Activated CD8-positive, alpha-beta T cell treated with anti-CD3 and anti-CD28 coated beads for 36 hours (primary cell): ENCODE results near the gene TAF4. TPM values are rescaled to one million over a fixed set of nuclear protein-coding genes. Genes with fewer than 3 reads are reported as not detected.

ENCODE experiments used
- ATAC-seq: fragments of 200-7000 bp; cut with Tn5 transposase; one replicate; pipeline ENCODE4 v1.10.0; 2021; ENCODE audit warnings: mild to moderate bottlenecking, moderate library complexity
- CTCF ChIA-PET: fragments of 350-600 bp; sonication (Branson Sonifier 250); formaldehyde crosslinking; loops from one replicate; lab custom pipeline; 2021; ENCODE audit warnings: antibody characterized with exemption; lab: Charles Lee
- POLR2A ChIA-PET: fragments of 350-600 bp; sonication (Branson Sonifier 250); formaldehyde crosslinking; loops from one replicate; lab custom pipeline; 2021; ENCODE audit warnings: antibody characterized with exemption; lab: Charles Lee
- DNase-seq: peaks from one replicate; pipeline ENCODE4 v3.0.0-alpha.2; 2020
- H3K27ac Mint-ChIP-seq: one replicate; pipeline ENCODE4 v1.8.0; 2021; ENCODE audit warnings: mild to moderate bottlenecking, mixed read lengths
- H3K27me3 Mint-ChIP-seq: one replicate; pipeline ENCODE4 v1.8.0; 2021; ENCODE audit warnings: mixed read lengths
- H3K36me3 Mint-ChIP-seq: one replicate; pipeline ENCODE4 v1.8.0; 2021; ENCODE audit warnings: low read depth, mixed read lengths
- H3K4me1 Mint-ChIP-seq: one replicate; pipeline ENCODE4 v1.8.0; 2021; ENCODE audit warnings: low read depth, mixed read lengths
- H3K4me3 Mint-ChIP-seq: one replicate; pipeline ENCODE4 v1.8.0; 2021; ENCODE audit warnings: mild to moderate bottlenecking, moderate library complexity, mixed read lengths
- H3K9me3 Mint-ChIP-seq: one replicate; pipeline ENCODE4 v1.8.0; 2021; ENCODE audit warnings: mixed read lengths
- intact Hi-C: fragments of 100-400 bp; cut with micrococcal nuclease; formaldehyde crosslinking; loops from one replicate; pipeline ENCODE4 v1.10.0; 2022
- total RNA-seq, 2 experiments: library from RNA; stranded (reverse); gene quantifications; one replicate each; pipeline ENCODE4 v1.2.3, GENCODE V29; 2021
- TF ChIP-seq, protein P1 (sequence below): fragments of 200-600 bp; IDR thresholded peaks from one replicate; pipeline ENCODE4 v1.8.0; 2022; ENCODE audit warnings: antibody characterized with exemption, mild to moderate bottlenecking

The TAF4 gene
- total RNA-seq, 2 experiments from 2014 or later = 14.1 to 15.9 TPM

DNA sequence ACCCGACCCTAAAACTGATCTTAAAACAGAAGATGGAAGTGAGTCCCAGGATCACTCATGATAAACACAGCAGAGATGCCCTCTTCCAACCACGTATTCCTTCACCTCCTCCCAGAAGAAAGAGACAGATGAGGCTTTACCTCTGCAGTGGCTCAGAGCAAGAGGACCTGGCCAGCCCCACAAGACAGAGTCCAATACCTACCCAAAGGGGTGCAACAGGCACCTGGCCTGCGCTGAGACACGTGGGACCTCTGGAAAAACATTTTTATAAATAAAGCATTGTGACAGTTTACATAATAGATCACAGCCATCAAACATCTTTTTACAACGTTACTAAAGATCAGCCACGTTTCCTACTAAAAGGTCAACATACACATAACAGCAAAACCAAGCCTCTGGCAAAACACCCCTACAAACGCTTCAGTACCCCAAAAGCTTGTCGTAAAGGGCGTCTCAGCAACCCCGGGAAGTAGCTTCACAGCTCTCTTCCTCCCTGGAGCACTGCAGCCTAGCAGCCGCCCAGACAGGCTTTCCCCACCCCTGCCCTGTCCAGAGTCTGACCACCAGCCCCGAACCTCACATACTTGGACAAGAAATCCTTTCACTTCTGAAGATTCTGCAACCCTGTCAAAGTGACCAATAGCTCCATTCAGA is 2.9 kb downstream of the TAF4 start:
- no peak overlapping the region for H3K27ac Mint-ChIP-seq
- POLR2A ChIA-PET = interaction anchor here (0.6 to 1.0 kb wide), 3 partner anchors 8 to 40 kb away, joined by 3 to 5 read pairs (median 4); no protein-coding TSS in a partner anchor
- peaks cover 5% of the 10 kb centered on the region for H3K36me3 Mint-ChIP-seq
- ATAC-seq (no peak), DNase-seq (no peak)
- peaks cover 62% of the 10 kb centered on the region for H3K4me1 Mint-ChIP-seq
- no peaks in the 10 kb centered on the region for H3K27me3 Mint-ChIP-seq
- intact Hi-C loops = no loop called here
- CTCF ChIA-PET = interaction anchor here (1.7 kb wide), 1 partner anchor 52 kb away, joined by 6 read pairs; no protein-coding TSS in a partner anchor
- TF ChIP-seq, protein P1, sequence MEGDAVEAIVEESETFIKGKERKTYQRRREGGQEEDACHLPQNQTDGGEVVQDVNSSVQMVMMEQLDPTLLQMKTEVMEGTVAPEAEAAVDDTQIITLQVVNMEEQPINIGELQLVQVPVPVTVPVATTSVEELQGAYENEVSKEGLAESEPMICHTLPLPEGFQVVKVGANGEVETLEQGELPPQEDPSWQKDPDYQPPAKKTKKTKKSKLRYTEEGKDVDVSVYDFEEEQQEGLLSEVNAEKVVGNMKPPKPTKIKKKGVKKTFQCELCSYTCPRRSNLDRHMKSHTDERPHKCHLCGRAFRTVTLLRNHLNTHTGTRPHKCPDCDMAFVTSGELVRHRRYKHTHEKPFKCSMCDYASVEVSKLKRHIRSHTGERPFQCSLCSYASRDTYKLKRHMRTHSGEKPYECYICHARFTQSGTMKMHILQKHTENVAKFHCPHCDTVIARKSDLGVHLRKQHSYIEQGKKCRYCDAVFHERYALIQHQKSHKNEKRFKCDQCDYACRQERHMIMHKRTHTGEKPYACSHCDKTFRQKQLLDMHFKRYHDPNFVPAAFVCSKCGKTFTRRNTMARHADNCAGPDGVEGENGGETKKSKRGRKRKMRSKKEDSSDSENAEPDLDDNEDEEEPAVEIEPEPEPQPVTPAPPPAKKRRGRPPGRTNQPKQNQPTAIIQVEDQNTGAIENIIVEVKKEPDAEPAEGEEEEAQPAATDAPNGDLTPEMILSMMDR = no peak
- peak overlapping the region; percentile 75 for H3K4me3 Mint-ChIP-seq
- H3K9me3 Mint-ChIP-seq = no peaks in the 10 kb centered on the region

DNA sequence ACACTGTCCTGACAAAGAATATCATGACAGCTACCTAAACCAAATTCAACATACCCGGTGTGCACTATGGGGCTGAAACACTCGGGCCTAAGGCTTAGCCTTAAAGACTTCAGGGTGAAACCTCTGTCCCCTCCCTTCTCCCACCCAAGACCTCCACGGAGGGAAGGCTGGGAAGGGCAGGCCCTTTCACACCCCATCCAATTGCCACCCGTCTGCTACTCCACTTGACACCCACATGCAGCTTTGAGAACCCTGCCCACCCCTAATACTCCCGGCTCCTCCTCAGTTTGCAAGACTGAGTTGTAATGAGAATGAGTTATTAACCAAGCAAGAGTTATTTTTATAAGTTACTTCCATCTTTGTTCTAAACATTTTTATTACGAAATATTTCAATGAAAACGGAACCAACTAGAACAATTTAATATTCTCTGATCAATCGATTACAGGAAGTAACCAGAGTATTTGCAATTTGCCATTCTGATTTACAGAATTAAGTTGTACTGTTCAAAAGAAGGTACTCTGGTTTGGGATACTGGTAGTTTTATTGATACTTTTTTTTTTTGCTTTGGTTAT is 3.7 kb downstream of the TAF4 start:
- Mint-ChIP-seq H3K4me3 (no peak overlapping the region), H3K9me3 (no peaks in the 10 kb centered on the region), H3K27me3 (no peaks in the 10 kb centered on the region), H3K36me3 (peaks cover 5% of the 10 kb centered on the region), H3K4me1 (peaks cover 59% of the 10 kb centered on the region), H3K27ac (no peak overlapping the region)
- intact Hi-C loops = no loop called here
- TF ChIP-seq, protein P1 = no peak
- DNase-seq (no peak), ATAC-seq (no peak)
- ChIA-PET POLR2A (interaction anchor here (0.8 kb wide), 1 partner anchor 83 kb away, joined by 3 read pairs; no protein-coding TSS in a partner anchor), CTCF (interaction anchor here (0.9 kb wide), 1 partner anchor 18 kb away, joined by 3 read pairs; no protein-coding TSS in a partner anchor)

DNA sequence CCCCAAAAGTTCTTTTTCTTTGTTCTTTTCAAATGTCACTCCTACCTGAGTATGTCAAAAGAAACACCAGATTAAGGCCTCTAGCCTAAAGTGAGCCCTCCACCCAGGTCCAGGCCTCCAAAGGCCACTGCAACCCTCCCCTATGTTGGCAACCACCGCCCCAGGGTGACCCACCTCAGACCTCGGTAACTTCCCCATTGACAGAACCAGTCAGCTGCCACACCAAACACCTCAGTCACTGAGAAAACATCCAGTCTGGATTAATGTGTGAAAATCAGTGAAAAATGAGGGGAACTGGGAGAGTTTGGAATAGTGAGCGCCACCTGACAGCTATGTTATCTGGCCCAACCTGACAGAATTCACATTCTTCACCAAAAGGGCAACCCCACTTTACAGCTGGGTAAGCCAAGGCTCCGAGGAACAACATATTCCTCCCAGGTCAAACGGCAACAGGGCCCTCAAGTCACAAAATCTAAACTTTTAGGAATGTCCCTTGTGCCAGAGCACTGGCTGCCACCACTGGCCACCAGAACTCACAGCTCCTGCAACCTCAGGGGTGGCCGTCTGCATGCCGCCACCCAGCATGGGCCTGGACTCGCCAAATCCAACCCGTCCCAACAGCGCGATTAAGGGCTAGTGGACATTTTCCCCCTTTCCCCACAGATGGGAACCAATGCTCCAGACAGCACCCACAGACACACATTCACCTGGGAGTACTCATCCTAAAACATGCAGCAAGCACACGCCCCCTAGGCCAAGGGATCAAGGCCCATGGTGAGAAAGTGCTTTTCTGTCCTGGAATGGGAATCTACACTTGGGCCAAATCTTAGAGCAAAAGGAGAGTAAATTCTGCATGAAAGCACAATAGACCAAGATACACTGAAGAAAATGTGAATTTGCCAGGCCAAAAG is 4.8 kb downstream of the TAF4 start:
- CTCF ChIA-PET = interaction anchor here (0.9 to 1.2 kb wide), 2 partner anchors 17 to 75 kb away, joined by 3 read pairs; no protein-coding TSS in a partner anchor
- Mint-ChIP-seq H3K27ac (no peak overlapping the region), H3K27me3 (no peaks in the 10 kb centered on the region), H3K36me3 (peaks cover 5% of the 10 kb centered on the region), H3K4me1 (peaks cover 58% of the 10 kb centered on the region), H3K9me3 (no peaks in the 10 kb centered on the region), H3K4me3 (no peak overlapping the region)
- no peak for DNase-seq
- POLR2A ChIA-PET = interaction anchor here (1.8 kb wide), 1 partner anchor 21 kb away, joined by 4 read pairs; no protein-coding TSS in a partner anchor
- TF ChIP-seq, protein P1 = no peak
- intact Hi-C loops = no loop called here
- ATAC-seq = no peak

DNA sequence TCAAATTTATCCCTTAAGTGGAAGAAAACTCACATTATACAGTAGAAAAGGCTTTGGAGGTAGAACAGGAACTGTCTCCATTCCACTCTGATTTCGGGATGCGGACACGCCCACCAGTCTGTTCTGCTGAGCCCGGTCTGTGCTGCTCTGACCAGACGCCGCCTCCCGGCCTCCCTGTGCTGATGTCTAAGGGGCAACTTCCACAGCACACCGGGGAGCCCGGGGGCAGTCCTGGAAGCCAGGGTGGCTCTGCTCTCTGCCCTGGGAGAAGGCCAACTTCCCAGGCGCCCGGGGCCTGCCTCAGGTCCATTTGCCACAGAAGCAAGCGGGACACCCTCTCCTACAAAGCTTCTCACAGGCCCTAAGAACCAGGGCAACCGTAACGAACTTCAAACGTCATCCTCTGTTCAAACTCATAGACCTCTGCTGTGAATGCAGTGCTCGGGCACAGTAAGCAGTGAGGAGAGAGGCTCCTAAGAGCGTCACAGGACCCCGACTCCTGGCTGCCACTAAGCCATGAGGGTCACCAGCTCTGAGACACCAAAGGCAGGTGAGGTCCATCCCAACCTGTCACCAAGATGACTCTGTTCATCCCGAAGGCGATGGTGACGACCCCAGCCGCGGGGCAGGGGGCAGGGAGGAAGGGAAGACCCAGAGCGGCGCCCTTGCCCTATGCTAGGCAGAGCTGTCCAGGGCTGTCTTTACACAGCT is 5.6 kb downstream of the TAF4 start:
- ChIA-PET POLR2A (interaction anchor here (1.1 to 1.8 kb wide), 2 partner anchors 21 to 74 kb away, joined by 4 to 5 read pairs; no protein-coding TSS in a partner anchor), CTCF (interaction anchor here (1.2 kb wide), 1 partner anchor 75 kb away, joined by 3 read pairs; no protein-coding TSS in a partner anchor)
- peaks cover 60% of the 10 kb centered on the region for H3K4me1 Mint-ChIP-seq
- no peak for DNase-seq
- TF ChIP-seq, protein P1 = no peak
- H3K9me3 Mint-ChIP-seq = no peaks in the 10 kb centered on the region
- no peak for ATAC-seq
- H3K4me3 Mint-ChIP-seq = no peak overlapping the region
- no peaks in the 10 kb centered on the region for H3K27me3 Mint-ChIP-seq
- peaks cover 4% of the 10 kb centered on the region for H3K36me3 Mint-ChIP-seq
- intact Hi-C loops = no loop called here
- no peak overlapping the region for H3K27ac Mint-ChIP-seq
